ENCODE measurements around the gene IKZF3. TPM values are rescaled to one million over a fixed set of nuclear protein-coding genes. Genes with fewer than 3 reads are reported as not detected.

Gene IKZF3
- polyA plus RNA-seq, 1 donor from 2014 or later: not detected

DNA sequence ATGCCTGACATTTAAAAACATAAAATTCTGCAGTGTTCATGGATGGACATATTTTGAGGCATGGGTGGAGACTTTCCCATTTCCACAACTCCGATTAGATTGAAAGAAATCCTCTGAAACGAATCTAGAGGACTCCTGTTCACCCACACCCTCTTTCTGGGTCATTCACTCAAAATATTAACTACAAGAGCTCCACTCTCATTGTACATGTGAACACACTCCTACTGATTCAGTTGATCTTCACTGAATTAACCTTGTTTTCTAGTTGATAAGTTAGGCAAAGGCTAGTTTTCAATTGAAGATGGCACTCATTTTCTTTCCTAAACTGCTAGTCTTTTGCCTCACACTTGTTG lies 82.3 kb downstream of the IKZF3 start:
- TF ChIP-seq MXI1 (conservative IDR thresholded peaks at IDR 0.05; ENCODE audit: poor library complexity, severe bottlenecking) (no peak), EP300 (conservative IDR thresholded peaks at IDR 0.05; ENCODE audit: poor library complexity, severe bottlenecking) (no peak), RAD21 (conservative IDR thresholded peaks at IDR 0.05) (no peak), POLR2AphosphoS5 (IDR thresholded peaks at IDR 0.05) (no peak), EZH2 (IDR thresholded peaks at IDR 0.05; ENCODE audit: borderline replicate concordance, insufficient read depth, low read length, poor library complexity, severe bottlenecking) (no peak), SMC3 (conservative IDR thresholded peaks at IDR 0.05; ENCODE audit: poor library complexity) (no peak), TAF1 (IDR thresholded peaks at IDR 0.05; ENCODE audit: low read depth) (no peak)
- TF ChIP-seq, protein P1, sequence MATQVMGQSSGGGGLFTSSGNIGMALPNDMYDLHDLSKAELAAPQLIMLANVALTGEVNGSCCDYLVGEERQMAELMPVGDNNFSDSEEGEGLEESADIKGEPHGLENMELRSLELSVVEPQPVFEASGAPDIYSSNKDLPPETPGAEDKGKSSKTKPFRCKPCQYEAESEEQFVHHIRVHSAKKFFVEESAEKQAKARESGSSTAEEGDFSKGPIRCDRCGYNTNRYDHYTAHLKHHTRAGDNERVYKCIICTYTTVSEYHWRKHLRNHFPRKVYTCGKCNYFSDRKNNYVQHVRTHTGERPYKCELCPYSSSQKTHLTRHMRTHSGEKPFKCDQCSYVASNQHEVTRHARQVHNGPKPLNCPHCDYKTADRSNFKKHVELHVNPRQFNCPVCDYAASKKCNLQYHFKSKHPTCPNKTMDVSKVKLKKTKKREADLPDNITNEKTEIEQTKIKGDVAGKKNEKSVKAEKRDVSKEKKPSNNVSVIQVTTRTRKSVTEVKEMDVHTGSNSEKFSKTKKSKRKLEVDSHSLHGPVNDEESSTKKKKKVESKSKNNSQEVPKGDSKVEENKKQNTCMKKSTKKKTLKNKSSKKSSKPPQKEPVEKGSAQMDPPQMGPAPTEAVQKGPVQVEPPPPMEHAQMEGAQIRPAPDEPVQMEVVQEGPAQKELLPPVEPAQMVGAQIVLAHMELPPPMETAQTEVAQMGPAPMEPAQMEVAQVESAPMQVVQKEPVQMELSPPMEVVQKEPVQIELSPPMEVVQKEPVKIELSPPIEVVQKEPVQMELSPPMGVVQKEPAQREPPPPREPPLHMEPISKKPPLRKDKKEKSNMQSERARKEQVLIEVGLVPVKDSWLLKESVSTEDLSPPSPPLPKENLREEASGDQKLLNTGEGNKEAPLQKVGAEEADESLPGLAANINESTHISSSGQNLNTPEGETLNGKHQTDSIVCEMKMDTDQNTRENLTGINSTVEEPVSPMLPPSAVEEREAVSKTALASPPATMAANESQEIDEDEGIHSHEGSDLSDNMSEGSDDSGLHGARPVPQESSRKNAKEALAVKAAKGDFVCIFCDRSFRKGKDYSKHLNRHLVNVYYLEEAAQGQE (IDR thresholded peaks at IDR 0.05; ENCODE audit: borderline replicate concordance): no peak
- TF ChIP-seq, protein P2, sequence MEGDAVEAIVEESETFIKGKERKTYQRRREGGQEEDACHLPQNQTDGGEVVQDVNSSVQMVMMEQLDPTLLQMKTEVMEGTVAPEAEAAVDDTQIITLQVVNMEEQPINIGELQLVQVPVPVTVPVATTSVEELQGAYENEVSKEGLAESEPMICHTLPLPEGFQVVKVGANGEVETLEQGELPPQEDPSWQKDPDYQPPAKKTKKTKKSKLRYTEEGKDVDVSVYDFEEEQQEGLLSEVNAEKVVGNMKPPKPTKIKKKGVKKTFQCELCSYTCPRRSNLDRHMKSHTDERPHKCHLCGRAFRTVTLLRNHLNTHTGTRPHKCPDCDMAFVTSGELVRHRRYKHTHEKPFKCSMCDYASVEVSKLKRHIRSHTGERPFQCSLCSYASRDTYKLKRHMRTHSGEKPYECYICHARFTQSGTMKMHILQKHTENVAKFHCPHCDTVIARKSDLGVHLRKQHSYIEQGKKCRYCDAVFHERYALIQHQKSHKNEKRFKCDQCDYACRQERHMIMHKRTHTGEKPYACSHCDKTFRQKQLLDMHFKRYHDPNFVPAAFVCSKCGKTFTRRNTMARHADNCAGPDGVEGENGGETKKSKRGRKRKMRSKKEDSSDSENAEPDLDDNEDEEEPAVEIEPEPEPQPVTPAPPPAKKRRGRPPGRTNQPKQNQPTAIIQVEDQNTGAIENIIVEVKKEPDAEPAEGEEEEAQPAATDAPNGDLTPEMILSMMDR (IDR thresholded peaks at IDR 0.05; ENCODE audit: poor library complexity, severe bottlenecking): no peak
- no peak overlapping the region for H2AFZ ChIP-seq (ENCODE audit: low read depth, low read length)

DNA sequence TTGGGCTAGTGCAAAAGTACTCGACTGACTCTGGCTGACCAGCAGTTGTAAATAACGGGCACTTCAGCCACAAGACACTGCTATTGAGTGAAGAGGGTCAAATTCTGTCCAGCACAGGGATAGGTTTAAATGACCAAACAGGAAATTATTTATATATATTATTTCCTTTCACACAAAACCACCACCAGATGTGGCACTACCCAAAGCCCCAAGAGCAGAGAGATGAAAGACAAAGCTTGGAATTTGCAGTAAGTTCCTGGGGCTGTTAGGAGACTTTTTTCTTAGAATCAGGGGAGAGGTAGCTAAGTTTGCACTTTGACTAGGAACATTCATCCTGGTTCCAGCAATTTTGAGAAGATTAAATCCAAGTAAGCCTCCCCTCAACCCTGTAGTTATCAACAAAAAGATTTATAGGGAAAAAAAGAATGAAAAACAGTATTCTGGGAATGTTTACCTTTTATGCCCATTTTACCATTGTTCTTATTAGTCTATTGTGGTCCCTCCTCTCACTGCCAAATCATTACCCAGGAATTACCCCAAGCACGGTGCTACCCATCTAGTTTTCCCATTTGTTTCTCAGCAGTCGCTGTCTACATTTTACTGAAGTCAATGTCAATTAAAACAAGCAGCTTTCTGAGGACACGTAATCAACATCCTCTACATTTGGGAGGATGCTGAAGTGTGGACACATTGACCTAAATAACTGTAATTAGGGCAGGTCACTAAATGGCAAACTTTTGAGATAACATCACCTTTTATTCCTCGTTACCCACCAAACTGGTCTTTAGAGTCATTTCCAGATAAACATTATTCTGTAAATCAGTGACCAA lies 82.9 kb downstream of the IKZF3 start:
- Histone ChIP-seq H3K27me3 (ENCODE audit: insufficient read depth, low read depth, low read length) (no peaks in the 10 kb centered on the region), H3K36me3 (ENCODE audit: insufficient read depth, low read length) (no peaks in the 10 kb centered on the region), H3K4me2 (ENCODE audit: low read length) (no peak overlapping the region), H3K9me2 (ENCODE audit: insufficient read depth, low read length) (no peaks in the 10 kb centered on the region), H2AFZ (ENCODE audit: low read depth, low read length) (no peak overlapping the region), H3K79me2 (replicated peaks; ENCODE audit: insufficient read depth, low read length) (no peaks in the 10 kb centered on the region), H3K9me3 (ENCODE audit: low read length) (no peaks in the 10 kb centered on the region), H3K27ac (ENCODE audit: low read length) (no peak overlapping the region), H3K4me3 (ENCODE audit: low read length) (no peak overlapping the region), H4K20me1 (ENCODE audit: insufficient read depth) (no peaks in the 10 kb centered on the region), H3F3A (ENCODE audit: insufficient read depth, low read length, poor library complexity, severe bottlenecking) (no peaks in the 10 kb centered on the region), H3K9ac (ENCODE audit: low read length) (no peak overlapping the region)
- TF ChIP-seq RAD21 (conservative IDR thresholded peaks at IDR 0.05) (no peak), SMC3 (conservative IDR thresholded peaks at IDR 0.05; ENCODE audit: poor library complexity) (no peak), EP300 (conservative IDR thresholded peaks at IDR 0.05; ENCODE audit: poor library complexity, severe bottlenecking) (no peak), MXI1 (conservative IDR thresholded peaks at IDR 0.05; ENCODE audit: poor library complexity, severe bottlenecking) (no peak), EZH2 (IDR thresholded peaks at IDR 0.05; ENCODE audit: borderline replicate concordance, insufficient read depth, low read length, poor library complexity, severe bottlenecking) (no peak), TAF1 (IDR thresholded peaks at IDR 0.05; ENCODE audit: low read depth) (no peak), POLR2AphosphoS5 (IDR thresholded peaks at IDR 0.05) (no peak)
- TF ChIP-seq, protein P1 (IDR thresholded peaks at IDR 0.05; ENCODE audit: borderline replicate concordance): no peak
- TF ChIP-seq, protein P2 (IDR thresholded peaks at IDR 0.05; ENCODE audit: poor library complexity, severe bottlenecking): no peak

More for the DNA sequence above, 82.3 kb downstream of the IKZF3 start:
- no peaks in the 10 kb centered on the region for H3K9me3 ChIP-seq (ENCODE audit: low read length)
- H3K9ac ChIP-seq (ENCODE audit: low read length): no peak overlapping the region
- H3F3A ChIP-seq (ENCODE audit: insufficient read depth, low read length, poor library complexity, severe bottlenecking): no peaks in the 10 kb centered on the region
- no peak overlapping the region for H3K27ac ChIP-seq (ENCODE audit: low read length)
- H3K36me3 ChIP-seq (ENCODE audit: insufficient read depth, low read length): no peaks in the 10 kb centered on the region
- H3K27me3 ChIP-seq (ENCODE audit: insufficient read depth, low read depth, low read length): no peaks in the 10 kb centered on the region
- no peaks in the 10 kb centered on the region for H3K79me2 ChIP-seq (replicated peaks; ENCODE audit: insufficient read depth, low read length)
- no peaks in the 10 kb centered on the region for H4K20me1 ChIP-seq (ENCODE audit: insufficient read depth)
- H3K4me3 ChIP-seq (ENCODE audit: low read length): no peak overlapping the region
- no peak overlapping the region for H3K4me2 ChIP-seq (ENCODE audit: low read length)
- no peaks in the 10 kb centered on the region for H3K9me2 ChIP-seq (ENCODE audit: insufficient read depth, low read length)

All from neural cell (in vitro differentiated cells).